Stimulated activated CD4-positive, alpha-beta T cell treated with anti-CD3 and anti-CD28 coated beads, Interleukin-4, amount 100 ng/mL, for 4 hours (primary cell): ENCODE measurements around the gene EMILIN3.

ENCODE experiments used
- DNase-seq, 2 experiments: peaks; one replicate each; pipeline ENCODE4 v3.0.0-alpha.2; 2020

Gene EMILIN3, protein sequence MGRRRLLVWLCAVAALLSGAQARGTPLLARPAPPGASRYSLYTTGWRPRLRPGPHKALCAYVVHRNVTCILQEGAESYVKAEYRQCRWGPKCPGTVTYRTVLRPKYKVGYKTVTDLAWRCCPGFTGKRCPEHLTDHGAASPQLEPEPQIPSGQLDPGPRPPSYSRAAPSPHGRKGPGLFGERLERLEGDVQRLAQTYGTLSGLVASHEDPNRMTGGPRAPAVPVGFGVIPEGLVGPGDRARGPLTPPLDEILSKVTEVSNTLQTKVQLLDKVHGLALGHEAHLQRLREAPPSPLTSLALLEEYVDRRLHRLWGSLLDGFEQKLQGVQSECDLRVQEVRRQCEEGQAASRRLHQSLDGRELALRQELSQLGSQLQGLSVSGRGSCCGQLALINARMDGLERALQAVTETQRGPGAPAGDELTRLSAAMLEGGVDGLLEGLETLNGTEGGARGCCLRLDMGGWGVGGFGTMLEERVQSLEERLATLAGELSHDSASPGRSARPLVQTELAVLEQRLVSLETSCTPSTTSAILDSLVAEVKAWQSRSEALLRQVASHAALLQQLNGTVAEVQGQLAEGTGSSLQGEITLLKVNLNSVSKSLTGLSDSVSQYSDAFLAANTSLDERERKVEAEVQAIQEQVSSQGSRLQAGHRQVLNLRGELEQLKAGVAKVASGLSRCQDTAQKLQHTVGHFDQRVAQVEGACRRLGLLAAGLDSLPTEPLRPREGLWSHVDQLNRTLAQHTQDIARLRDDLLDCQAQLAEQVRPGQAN

DNA sequence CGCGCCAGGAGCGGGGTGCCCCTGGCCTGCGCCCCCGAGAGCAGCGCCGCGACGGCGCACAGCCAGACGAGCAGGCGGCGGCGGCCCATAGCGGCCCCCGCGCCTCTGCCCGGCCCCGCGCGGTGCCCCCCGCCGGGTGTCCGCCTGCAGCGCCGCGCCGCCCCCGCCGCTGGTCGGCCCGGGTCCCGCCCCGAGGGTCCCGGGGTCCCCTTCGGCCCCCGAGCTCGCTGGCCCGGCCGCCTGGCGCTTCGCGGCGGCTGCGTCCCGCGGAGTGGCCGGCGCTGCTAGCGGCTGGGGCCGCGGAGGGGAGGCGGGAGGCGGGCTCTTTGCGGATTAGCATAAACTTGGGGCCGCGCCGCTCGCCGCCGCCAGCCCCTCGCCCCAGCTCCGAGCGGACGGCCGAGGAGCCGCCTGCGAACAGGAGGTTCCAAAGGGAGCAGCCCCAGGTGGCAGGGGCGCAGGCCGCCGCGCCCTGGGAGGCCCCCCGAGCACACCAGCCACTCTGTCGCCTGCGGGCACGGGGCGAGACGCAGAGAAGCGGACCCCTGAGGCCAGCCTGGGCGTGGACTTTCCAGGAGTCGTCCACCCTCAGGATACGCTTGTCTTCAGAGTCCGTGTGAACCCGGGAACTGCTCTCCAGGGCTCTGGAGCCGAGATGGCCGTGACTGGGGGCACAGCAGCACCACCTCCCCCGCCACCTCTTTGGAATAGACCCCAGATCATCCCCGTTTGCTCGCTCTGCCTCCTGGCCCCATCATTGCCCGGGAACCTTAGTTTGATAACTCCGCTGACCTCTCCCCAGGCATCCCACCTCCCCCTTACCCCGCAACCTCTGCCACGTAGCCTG is at the start of gene EMILIN3:
Gene EMILIN3, minus strand, starts transcription at position 273 of the 847 bp plus-strand sequence. Its CDS starts 184 bp downstream, at position 89.
- no peak for DNase-seq

DNA sequence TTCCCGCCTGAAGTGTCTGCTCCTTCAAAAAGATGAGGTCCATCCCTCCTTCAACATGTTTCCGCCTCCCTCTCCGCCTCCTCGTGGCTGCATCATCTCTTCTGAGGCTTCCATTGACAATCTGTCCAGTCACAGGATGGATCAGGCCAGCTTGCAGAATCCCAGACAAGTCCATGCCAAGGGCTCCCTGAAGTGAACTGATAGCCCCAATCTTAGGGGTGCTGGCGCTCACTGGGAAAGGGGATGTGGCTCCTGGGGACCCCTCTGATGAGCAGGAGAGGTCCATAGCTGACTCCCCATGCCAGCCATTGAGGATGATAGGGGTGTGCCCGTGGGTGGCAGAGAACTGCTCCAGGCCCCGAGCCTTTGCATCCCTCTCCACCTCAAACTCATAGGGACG is 48.6 kb upstream of the EMILIN3 start:
- DNase-seq, result no peak

DNA sequence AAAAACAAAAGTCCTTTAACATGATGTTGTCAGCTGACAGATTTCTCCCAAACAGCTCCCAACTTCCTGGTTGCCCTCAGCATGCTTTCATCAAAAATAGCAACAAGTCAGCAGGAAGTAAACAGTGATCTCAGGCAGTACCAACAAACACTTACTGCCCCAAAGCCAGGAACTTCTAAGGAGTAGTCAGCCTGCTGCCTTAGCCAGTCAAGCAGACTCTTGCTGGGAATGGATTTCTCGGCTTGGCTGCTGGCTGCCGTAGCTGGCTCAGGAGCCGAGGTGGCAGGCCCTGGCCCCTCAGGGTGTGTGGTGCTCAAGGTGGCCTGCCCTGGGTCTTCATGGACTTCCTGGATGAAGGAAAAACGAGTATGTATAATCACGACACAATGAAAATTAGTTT is 46.6 kb upstream of the EMILIN3 start:
- no peak for DNase-seq

DNA sequence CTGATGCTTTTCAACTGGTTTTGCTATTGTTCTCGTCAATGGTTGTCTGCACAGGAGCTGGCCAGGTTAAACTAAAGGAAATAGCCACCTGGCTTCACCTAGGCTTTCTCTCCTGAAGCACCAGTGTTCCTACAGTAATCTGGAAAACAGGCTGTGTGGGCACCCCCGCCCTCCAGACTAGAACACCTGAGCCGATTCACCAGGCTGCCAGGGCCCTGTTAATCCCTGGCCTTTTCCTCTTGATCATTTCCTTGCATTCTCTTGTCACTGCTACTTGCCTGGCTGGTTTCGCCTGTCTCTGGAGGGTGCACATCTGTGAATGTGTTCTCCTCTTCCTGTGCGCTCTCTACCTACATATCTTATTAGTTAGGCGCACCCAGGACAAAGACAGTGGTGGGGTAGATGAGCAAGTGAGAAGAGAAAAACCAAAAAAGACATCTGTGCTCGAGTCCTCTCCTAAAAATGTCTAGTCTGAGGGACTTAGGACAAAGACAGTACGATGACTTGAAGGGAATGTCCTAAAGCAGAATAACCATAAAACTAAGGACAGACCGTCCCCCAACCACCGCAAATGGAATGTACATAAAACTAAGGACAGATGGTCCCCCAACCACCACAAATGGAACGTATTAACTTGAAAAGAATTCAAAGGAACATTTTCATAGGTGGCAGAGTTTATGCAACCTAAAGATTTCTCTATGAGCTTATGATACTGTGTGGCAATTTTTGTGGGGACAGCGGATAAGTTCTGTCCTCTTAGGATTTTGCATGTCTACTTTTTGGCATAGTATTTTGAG is 45.9 kb upstream of the EMILIN3 start:
- DNase-seq, result no peak

DNA sequence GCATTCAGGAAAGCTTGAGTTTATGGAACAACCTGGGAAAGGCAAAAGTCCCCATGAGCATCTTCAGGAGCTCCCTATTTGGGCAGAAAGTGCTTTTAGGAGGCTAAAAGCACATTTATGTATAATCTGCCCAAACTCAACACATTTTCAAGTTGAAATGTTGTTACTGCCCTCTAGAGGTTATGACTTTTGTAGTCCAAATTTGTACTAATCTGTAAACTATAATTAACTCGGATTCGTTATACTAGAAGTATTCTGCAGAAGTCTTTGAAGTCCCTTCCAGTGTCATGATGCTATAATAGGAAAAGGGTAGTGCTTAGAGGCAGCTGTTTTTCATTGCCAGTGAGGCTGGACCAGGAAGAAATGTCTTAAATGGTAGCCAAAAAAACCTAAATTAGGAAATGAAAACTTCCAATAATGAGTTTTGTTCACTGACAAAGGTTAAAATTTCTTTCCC is 44.8 kb upstream of the EMILIN3 start:
- DNase-seq, result no peak

DNA sequence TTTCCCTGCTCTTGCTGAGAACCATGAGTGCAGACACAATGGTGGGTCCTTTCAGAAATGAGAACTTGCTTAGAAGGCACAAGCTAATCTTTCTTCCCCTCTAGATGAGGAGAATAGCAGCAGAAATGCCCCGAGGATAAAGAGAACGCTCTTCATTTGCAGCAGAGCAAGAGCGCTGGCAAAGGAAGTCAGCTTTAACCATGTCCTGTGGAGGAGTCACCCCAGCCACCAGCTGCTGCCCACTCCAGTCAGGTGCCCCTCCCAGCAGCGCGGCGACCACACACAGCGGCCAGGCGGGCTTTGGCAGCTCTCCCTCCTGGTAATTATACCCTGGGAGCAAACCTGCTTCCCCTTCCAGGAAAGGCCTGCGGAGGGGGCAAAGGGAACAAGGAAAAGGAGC is 42.4 kb upstream of the EMILIN3 start:
- DNase-seq, result no peak

DNA sequence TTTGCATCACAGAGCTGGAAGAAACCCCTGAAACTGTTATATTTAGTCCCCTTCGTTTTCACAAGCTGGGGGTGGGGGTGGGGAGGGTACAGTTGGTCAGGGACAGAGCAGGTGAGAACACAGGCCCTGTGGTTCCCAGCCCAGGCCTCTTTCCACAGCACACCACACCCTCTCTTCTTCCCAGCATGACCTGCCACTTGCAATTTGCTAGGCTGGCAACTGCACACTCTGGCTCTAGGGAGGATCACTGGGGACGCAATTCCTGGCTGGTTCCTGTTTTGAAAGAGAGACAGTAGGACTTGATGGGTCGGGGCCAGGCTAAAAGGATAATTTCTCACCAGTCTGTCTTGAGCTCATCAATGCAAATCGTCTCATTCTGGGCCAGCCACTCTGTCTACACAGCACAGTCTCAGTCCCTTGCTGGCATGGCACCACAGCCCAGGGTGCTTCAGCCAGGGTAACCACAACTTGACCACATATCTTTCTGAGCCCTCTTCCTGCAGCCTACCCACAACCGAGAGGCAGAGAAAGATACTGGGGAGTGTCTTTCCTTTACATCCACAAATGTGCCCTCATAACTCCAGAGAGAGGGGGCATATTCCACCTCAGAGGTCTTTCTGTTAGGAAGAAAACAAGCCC is 41.7 kb upstream of the EMILIN3 start:
- DNase-seq, result no peak

DNA sequence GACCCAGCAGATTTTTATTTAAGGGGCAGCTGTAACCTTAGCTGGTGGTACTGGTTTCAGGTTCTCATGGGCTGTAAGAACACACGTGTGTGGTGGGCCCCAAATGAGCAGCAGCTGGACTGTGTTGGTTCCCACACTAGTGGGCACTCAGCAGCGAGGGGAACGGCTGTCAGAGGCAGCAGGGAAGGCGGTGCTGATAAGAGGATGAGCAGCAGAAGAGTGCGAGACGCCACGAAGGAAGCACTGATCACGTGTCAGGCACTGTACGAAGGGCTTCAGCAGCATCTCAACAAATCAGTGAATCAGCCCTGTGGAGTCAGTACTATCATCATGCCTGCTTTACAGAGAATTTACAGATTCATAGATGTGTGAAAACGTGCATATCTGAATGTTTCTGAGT is 41.0 kb upstream of the EMILIN3 start:
- DNase-seq, result no peak

DNA sequence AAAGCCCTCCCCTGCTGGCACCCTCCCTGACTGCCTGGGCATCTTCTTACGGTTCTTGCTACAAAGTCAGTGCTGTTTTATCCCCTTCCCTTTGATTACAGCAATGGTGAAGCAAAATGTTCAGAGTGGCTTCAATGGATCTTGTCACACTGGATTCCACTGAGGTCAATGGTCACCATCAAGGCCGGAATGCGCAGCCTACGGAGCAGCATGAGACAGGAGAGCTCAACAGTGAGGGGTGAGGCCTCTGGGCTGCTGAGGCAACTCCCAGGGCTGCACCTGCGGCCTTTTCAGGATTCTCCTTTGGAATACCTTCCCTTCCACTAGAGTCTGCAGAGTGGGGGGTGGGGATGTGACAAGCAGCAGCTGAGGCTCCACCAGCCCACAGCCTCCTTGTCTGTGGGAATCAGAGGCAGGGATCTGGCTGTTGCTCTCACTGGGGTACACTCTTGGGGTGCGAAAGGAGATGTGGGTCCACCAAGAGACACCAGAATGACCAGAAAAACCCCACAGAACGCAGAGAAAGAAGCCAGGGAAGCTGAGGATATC is 40.4 kb upstream of the EMILIN3 start:
- DNase-seq, result no peak

DNA sequence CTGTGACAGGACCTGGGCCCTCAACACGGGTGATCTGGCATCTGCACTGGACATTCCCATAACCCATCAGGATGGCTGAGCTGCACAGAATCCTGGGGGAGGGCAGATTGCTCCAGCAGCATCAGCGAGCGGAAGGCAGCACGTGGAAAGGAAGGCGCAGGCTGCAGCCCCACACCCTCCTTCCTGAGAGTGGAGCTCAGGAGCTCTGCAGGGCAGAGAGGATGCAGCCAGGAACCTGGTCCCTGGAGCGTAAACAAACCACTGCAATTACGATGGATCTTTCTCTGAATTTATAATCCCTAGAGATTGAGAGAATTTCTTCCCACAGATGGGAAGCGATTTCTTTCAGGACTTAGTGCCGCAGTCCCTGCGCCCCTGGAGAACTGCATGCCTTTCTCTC is 39.7 kb upstream of the EMILIN3 start:
- DNase-seq, result no peak

DNA sequence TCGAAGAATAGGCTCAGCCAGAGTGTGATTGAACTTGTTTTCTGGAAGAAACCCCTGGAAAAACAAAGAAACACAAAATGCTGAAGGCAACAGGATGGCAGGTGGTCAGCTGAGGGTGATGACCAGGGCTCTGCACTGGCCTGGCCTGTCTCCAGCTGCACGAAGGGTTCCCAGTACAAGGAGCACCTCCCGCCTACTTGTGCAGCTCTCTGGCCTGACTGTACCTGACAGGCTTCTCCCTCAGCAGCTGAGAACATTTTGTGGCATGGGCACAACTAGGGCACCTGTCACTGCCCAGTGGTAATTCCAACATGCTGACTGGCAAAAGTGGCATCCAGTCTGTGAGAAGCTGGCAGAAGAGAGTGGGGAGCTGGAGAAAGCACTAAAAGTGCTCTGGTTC is 38.8 kb upstream of the EMILIN3 start:
- DNase-seq, result no peak

DNA sequence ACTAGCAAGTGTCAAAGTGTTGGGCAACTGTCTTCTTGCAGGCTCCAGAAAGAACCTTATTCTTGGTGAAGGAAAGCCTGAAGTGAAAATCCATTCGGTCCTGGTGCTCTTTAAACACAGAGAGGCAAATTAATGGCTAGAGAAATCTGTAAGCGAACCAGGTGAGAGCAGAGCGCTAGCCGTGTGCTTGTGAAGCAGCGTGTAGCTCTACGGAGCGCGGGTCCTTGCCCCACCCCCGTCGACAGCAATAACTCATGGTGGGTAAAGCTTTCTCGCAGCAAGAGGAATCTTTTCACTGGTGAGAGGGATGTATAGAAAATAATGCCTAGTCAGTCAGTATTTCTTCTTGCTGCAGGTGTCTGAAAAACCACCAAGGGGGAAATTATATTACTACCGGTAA is 37.0 kb upstream of the EMILIN3 start:
- no peak for DNase-seq

DNA sequence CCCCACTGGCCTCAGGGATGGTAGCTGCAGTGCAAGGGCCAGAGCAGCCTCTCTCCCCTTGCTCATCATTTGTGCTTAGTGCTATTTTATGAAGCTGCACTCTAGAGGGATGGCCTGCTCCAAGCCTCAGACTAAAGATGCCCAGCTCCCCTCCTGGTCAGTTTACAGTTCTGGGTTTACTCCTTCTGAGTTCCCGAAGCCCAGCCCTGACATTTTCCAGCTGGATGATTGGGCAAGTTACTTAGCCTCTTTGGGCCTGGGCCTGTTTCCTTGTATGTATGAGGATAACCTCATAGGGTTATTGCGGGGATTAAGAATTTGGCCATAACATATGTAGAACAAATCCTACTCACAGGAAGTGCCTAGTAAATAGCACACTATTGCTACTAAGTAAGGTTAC is 31.8 kb upstream of the EMILIN3 start:
- no peak for DNase-seq

DNA sequence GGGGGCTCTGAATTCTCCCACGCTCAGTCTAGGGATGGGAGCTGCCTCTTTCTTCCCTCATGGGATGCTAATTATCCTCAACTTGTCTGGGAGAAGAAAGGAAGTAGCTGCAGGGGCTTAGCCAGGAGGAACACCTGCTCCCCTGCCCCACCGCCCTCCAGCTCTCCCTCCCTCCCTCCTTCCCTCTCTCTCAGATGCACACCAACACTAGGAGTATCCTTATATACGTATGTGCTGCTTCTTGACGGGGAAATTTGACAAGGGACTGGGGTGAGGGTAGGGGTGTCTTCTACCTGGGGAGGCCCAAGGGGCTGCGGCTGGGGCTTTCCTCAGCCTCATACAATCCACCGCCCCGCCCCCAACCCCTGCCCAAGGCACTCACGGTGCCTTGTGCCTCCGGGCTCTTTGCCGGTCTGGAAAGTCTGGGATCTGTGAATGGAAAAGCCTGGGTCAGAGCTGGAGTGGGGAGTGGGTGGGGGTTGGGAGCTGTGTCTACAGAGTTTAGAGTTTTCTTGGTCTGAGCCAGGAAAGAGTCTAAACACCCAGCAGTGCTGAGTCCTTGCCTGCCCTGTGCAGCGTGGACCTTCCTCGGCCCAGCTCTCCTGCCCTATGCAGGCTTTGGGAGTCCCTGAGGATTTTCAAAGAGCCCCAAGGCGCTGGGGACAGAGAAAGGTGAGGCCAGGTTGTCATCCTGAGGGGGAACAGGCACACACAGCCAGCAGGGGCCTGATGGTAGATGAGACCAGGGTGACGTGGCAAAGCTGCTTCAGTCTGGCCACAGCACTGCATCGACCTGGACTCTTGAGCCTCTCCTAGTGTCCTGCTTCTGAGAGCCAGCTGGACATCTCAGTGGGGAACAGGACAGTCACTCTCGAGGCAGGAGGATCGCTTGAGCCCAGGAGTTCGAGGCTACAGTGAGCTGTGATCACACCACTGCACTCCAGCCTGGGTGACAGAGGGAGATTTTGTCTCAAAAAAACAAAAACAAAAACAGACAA is 29.3 kb upstream of the EMILIN3 start:
- no peak for DNase-seq

DNA sequence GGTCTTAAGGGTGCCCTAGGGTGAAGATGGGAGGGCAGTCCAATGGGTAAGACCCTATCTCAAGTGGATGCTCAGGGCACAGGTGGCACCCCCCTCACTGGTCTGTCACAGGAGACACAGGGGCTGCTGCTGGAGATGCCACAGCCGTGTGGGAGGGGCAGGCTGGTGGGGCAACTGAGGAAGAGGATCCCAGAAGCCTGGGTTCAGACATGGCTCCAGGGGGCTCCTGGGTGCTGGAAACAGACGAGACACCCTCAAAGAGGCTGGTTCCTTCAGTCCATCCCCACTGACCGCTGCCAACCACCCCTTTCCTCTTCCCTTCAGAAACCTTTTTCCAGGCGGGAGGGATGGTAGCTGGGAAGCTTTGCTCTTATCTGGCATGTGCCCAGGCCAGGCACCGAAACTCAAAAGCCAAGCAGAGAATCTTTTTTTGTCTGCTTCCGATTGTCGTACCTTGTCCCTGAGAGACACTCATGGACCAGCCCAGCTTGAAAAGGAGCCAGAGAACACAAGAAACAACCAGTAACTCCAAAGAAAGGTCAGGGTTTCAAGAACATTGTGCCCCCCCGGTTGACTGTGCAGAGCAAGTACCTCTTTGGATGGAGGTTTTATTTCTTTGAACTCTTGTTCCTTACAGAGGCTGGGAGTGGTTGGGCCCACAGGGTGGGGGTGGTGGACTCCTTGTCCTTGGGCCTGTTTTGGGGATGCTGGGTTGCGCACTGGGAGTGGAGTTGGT is 28.5 kb upstream of the EMILIN3 start:
- no peak for DNase-seq

DNA sequence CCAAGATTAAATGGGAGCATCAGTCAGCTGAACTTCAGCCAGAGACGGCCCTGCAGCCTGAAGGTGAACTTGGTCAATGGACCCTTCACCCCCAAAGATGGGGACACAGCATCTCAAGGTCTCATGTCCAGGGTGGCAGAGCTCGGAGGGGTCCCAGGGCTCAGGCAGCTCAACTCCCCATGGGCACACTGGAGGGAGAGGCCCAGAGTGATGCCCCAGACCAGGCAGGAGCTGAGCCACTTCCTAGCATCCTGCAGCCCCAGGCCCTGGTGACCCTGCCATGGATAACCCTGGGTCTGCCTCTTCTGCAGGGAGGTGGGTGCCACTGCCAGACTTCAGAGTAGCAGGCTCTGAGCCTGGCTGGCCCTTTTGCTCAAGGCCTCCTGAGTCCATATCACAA is 27.5 kb upstream of the EMILIN3 start:
- no peak for DNase-seq

DNA sequence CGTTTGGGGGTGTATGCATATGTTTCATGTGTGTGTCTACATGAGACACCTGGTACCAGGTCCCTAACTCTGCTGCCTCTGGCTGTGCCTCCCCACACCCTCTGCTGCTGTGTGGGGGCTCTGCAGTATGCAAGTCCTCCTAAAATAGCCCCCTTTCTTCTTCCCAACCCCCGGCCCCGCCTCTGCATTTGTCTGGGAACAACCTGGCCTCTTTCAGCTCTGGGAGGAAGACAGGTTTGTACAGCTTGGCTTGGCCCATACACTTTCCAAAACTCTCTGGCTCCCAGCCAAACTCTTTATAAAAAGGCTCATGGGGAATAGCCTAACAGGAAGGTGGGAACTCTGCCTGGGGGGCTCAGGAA is 27.1 kb upstream of the EMILIN3 start:
- no peak for DNase-seq

DNA sequence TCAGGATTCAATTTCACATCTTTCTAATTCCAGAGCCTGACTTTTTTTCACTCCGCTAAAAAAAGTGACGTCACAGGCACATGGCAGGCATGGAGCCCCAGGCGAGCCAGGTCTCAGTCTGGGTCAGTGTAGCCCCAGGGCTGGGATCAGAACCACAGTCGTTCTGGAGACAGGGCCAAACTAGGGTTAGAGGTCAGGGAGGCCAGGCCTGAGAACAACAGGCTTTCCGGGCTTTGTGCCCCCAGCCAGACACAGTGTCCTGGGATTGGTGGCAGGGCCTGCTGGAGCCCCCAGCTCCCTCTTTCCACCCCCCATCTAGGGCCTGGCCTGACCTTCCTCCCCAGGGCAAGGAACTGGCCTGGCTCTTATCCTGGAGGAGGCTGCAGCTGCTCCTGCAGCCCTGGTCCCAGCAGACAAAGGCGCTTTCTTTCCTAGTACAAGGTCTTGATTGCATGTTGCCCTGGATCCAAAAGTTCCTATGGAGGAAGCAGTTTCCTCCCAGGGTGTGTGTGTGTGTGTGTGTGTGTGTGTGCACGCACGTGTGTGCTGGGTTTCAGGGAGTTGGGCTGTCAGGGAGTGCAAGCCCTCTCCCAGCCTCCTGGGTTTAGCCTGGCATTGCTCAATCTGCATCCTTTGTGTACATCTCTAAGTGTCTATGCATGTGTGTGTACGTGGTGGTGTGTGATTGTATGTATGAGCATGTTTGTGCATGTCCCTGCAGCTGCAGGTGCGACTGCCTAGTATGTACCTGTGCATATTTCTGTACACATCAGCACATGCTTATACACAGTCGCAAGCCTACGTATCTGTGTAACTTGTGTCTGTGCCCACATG is 26.5 kb upstream of the EMILIN3 start:
- DNase-seq, result no peak

DNA sequence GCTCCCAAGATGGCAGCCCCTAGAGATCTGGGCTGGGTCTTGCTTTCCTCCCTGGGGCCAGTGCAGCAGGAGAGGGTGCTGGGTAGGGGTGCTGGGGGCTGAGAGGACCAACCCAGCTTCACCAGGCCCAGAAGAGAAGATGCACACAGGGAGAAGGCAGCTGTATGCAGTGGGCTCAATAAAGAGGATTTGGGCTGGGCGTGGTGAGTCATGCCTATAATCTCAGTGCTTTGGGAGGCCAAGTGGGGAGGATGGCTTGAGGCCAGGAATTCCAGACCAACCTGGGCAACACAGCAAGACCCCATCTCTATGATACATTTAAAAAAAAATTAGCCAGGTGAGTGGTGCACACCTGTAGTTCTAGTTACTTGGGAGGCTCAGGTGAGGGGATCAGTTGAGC is 25.7 kb upstream of the EMILIN3 start:
- DNase-seq, result no peak
